Liver (tissue), 3 donors: ENCODE results near the gene SSR3.

Source experiments
- ATF3 ChIP-seq: IDR thresholded peaks from 2 replicates; pipeline ENCODE4 v1.6.1; 2016; ENCODE audit warnings: antibody characterized with exemption
- CTCF ChIP-seq: fragments of 150-350 bp; IDR thresholded peaks from 2 replicates; pipeline ENCODE4 v1.5.1; 2017; ENCODE audit warnings: improper control_type of control experiment, low read depth, low read length; ENCODE audit not compliant: missing input control
- EGR1 ChIP-seq, 2 donors: IDR thresholded peaks; 2 replicates each; pipeline ENCODE4 v1.6.1; 2016 to 2018; ENCODE audit warnings: antibody characterized with exemption in 2 of 2, low read depth in 2 of 2
- GABPA ChIP-seq, 2 donors: IDR thresholded peaks in 1 of 2; conservative IDR thresholded peaks in 1 of 2; 2 replicates each; pipeline ENCODE4 v1.6.1; 2016; ENCODE audit warnings: antibody characterized with exemption in 2 of 2, mild to moderate bottlenecking in 1 of 2, moderate library complexity in 1 of 2
- HNF4A ChIP-seq, 2 donors: conservative IDR thresholded peaks; 2 replicates each; pipeline ENCODE4 v1.6.1; 2016; ENCODE audit warnings: antibody characterized with exemption in 2 of 2, mild to moderate bottlenecking in 2 of 2
- HNF4G ChIP-seq: IDR thresholded peaks from 2 replicates; pipeline ENCODE4 v1.6.1; 2016; ENCODE audit warnings: antibody characterized with exemption
- MAX ChIP-seq: IDR thresholded peaks from 2 replicates; pipeline ENCODE4 v1.6.1; 2016; ENCODE audit warnings: antibody characterized with exemption
- RAD21 ChIP-seq, 2 donors: IDR thresholded peaks; 2 replicates each; pipeline ENCODE4 v1.6.1; 2016; ENCODE audit warnings: antibody characterized with exemption in 2 of 2, mild to moderate bottlenecking in 2 of 2
- REST ChIP-seq: IDR thresholded peaks from 2 replicates; pipeline ENCODE4 v1.6.1; 2016; ENCODE audit warnings: antibody characterized with exemption, mild to moderate bottlenecking
- RXRA ChIP-seq, 2 donors: IDR thresholded peaks; 2 replicates each; pipeline ENCODE4 v1.6.1; 2017 to 2018; ENCODE audit warnings: antibody characterized with exemption in 2 of 2, mild to moderate bottlenecking in 1 of 2
- YY1 ChIP-seq: IDR thresholded peaks from 2 replicates; pipeline ENCODE4 v1.6.1; 2016; ENCODE audit warnings: antibody characterized with exemption, mild to moderate bottlenecking
- donor health status: healthy.
- donor health status: healthy.

- TF ChIP-seq GABPA (IDR thresholded peaks at IDR 0.05 in 1 of 2, conservative IDR thresholded peaks at IDR 0.05 in 1 of 2) (no peak), ATF3 (no peak), MAX (no peak), CTCF (no peak), RXRA (IDR thresholded peaks at IDR 0.05) (no peak), RAD21 (IDR thresholded peaks at IDR 0.05) (no peak), REST (no peak), HNF4G (no peak), EGR1 (IDR thresholded peaks at IDR 0.05; ENCODE audit: low read depth in 2 of 2) (no peak), HNF4A (conservative IDR thresholded peaks at IDR 0.05) (no peak), YY1 (no peak)
These were observed 36.2 kb downstream of the SSR3 start for GRCh38 chr3:156518726-156519125.
